ENCODE data around the gene TUFT1.

GRCh38 chr1:151626740-151627334, 86.7 kb downstream of the TUFT1 start:
- TF ChIP-seq CTCF (conservative IDR thresholded peaks at IDR 0.05; ENCODE audit: low read depth, low read length) (no peak), EZH2 (IDR thresholded peaks at IDR 0.05; ENCODE audit: borderline replicate concordance, low read depth, low read length, poor library complexity, severe bottlenecking) (no peak)

All from A673 (cell line).